ENCODE measurements around the gene ZFYVE21.

The ZFYVE21 gene

DNA sequence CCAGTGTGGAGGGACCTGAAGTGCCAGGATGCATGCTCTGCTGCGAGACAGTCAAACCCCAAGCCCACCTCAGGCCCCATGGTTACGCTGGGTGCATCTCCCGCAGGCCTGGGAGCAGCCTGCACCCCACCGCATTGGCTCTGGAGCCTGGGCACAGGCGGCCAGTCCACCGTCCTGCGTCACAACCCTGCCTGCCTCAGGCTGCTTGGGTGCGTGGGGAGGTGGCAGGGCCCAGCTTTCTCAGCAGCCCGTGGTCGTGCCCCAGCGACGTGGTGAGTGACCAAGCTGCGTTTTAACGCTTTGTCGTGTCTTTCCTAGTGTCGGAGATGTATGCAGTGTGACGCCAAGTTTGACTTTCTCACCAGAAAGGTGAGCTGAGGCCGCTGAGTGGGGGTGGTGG, 10.9 kb downstream of the ZFYVE21 start:
- no peak for DNase-seq

DNA sequence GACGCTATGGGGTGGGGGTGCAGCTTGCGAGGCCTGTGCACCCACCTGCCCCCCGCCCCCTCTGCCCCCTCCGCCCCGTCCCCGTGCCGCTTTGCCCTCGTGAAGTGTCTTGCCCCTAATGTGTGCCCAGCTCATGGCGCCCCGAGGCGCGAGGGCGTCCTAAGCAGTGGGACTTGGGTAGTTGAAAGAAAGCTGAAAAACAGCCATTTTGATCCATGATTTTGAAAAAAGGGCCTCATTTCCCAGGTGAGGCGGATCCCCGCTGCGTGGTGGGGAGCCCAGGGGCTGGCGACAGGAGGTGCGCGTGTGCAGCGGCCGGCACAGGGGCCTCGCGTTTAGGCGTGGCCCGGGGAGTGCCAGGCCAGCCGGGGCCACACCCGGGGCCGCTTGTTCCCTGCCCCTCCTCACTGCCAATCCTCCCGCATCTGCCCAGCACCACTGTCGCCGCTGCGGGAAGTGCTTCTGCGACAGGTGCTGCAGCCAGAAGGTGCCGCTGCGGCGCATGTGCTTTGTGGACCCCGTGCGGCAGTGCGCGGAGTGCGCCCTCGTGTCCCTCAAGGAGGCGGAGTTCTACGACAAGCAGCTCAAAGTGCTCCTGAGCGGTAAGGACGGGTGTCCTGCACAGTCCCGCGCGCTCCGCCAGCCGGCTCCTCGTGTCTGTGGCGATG, 11.8 kb downstream of the ZFYVE21 start:
- DNase-seq: no peak

DNA sequence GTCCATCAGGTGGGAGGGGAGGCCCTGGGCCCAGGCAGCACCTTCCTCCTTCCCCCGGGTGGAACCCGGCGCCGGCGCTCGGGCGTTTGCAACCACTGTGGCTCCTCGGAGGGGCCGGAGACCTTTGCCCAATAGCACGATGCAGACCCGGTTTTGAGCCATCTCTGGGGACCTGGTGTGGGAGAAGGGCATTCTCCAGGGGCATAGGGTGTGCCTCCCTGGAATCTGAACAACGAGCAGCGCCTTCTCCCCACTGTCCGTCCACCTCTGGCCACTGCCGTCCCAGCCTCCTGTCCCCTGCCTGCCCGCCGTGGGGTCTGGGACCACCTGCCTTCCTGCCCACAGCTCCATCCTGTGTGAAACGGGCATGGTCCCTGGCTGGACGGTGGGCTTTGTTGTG, 12.5 kb downstream of the ZFYVE21 start:
- DNase-seq: no peak

DNA sequence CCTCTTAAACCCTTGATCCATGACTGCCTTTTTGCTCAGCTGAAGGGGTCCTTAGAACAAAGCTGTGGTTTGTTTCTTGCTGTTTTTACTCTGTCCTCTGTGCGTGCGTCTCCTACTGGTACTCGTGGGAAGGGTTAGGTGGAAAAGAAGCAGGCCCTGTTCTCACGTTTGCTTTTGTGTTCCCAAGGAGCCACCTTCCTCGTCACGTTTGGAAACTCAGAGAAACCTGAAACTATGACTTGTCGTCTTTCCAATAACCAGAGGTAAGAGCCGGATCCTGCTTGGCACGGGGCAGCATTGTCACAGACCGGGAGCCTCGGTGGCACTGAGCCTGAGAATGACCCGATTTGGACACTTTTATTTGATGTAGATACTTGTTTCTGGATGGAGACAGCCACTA, 13.1 kb downstream of the ZFYVE21 start:
- DNase-seq: no peak

DNA sequence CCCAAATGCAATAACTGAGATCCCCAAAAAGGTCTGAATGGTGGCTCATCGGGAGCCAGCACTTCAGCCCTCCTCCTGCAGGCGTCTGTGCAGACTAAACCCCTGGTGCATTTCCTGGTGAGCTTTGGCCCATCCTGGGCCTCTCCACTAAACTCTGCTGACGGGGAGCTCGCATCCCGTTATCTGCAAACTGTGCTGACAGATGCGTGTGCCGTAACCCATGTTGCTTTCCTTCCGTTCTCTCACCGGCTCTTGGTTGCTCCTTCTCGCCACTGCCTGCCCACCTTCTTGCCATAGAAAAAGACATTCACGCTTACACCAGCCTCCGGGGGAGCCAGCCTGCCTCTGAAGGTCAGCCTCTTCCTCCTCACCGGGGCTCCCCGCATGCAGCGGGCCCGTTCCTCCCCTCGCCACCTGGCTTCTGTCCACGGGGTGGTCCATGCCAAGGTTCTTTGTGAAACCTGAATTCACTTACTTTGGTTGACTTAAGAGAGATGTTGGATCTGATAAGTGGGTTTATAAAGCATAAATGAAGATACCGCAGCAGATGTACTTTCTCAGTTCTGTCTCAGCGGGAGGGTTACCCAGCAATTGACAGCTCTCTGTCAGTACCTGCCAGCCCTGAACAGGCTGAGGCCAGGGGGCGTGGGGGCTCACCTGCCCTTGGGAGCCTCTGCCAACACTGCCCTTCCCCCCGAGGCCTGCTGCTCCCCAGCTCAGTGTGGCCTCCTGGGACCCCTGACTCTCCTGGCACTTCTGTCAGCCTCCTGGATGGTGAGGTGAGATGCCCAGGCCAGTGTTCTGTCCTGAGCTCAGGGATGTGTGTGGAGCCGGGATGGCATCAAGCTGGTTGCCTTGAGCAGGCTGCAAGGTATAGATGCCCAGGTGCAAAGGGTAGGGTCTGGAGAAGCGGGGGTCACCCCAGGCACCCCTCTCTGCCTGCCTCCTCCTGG, 14.2 kb downstream of the ZFYVE21 start:
- no peak for DNase-seq

DNA sequence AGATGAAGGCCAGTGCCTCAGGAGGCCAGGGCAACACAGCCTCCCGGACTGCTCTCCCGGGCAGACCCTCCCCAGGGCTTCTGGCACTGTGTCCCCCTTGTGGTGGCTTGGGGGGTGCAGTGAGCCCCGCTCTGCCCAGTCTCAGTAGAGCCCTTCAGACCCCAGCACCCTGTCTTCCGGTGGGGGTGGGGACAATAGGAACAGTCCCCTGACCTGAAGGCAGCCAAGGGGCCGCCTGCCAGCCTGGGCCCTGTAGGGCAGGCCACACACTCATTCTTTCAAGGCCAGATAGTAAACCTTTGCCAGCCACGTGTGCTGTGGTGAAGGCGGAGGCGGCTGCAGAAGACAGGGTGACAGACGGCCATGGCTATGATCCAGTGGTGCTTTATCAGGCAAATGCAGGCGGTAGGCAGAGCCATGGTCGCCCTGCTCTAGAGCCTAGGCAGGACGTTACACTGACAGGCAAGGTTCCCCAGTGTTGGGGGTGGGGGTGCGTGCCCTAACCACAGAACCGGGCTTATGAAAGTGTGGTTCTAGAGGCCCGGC, 15.0 kb downstream of the ZFYVE21 start:
- no peak for DNase-seq

DNA sequence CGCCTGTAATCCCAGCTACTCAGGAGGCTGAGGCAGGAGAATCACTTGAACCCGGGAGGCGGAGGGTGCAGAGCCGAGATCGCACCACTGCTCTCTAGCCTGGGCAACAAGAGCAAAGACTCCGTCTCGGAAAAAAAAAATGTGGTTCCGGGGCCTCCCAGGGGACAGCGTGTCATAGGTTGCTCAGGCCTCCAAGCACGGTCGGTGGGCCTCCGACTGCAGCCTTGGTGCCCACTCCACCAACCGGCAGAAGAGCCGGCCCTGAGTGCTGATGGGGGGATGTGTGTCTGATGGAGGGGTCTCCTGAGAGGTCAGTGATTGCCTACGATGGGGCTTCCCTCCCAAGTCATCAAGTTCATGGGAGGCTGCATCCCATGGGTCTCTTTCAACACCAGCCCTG, 15.9 kb downstream of the ZFYVE21 start:
- DNase-seq: no peak

DNA sequence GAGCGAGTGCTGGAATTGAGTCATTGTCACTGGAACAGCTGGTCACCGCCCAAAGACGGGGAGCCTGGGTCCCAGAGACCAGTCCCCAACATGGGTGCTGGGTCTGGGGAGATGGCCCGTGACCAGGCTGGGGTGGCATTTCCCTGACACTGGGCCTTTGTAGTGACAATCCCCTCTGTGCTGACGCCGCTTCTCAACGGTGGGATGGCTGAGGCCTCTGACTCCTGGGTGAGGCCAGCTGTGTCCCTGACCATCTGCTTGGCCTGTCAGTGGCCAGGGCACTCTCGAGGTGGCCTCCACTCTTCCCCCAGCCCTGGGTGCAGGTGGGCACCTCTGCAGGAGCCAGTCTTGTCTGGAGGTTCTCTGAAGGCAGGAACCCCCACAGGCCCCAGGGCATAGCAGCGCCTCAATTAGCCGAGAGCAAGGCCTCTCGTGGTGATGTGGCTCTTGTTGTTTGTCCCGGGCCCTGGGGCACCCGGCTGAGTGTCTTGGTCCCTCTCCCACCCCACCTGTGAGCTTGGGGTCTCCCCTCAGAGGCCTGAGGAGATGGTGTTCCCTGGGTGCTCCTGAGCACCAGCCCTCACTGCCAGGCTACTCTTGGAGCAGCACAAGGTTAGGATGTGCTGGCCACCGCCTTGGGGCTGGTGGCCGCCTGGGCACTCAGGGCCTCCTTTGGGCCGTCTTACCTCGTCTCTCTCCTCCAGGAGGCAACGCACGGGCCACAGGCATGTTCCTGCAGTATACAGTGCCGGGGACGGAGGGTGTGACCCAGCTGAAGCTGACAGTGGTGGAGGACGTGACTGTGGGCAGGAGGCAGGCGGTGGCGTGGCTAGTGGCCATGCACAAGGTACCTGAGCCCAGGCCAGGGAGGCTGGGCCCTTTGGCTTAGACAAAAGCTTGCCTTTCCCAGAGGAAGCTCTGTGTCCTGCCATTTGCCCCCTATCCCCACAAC, 16.6 kb downstream of the ZFYVE21 start:
- no peak for DNase-seq

DNA sequence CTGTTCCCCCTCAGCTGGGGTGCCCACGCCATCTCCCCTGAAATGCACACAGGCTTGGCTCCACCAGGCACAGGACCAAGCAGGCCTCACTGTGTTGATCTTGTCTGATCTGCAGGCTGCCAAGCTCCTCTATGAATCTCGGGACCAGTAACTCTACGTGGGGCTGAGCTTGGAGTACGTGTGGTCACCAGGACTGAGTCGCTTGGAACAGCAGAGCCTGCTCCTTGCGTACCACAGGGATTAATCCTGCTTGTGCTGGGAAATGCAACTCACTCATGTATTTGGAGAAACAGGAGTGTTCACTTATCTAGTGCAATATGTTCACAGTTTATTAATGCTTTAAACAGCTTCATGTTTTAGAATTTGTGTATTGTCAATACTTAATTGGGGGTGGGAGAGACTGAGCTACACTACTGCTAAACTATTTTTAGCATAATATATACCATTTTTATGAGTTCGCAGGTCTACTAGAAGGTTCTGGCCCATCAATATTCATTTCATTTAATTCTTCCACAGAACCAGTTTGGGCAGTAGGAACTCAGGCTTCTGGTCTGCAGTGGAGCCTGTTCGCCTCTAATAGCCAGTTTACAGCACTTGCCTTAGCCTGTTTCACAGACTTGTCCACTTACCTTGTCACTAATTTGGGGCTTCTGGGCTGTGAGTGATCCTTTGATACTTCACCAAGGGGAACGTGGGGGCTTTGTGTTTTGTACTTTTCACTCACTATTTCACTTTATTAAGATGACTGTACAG, 17.4 kb downstream of the ZFYVE21 start:
- no peak for DNase-seq

DNA sequence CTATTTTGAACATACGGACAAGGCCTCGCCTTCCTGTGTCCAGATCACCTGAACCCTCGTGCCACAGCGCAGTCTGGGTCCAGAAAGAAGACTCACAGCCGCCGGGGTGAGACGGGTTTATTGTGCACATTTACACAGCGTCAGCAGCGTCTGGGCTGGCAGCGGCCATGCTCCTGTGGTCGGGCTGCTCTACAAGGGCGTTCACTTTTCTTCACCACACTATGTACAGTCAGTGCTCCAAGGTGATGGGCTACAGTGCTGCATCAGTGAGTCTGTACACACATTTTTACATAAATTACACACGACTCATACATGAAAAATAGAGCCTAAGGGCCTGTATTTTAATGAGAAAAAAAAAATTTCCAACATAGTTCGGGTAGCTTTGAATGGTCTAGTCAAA, 18.0 kb downstream of the ZFYVE21 start:
- no peak for DNase-seq

DNA sequence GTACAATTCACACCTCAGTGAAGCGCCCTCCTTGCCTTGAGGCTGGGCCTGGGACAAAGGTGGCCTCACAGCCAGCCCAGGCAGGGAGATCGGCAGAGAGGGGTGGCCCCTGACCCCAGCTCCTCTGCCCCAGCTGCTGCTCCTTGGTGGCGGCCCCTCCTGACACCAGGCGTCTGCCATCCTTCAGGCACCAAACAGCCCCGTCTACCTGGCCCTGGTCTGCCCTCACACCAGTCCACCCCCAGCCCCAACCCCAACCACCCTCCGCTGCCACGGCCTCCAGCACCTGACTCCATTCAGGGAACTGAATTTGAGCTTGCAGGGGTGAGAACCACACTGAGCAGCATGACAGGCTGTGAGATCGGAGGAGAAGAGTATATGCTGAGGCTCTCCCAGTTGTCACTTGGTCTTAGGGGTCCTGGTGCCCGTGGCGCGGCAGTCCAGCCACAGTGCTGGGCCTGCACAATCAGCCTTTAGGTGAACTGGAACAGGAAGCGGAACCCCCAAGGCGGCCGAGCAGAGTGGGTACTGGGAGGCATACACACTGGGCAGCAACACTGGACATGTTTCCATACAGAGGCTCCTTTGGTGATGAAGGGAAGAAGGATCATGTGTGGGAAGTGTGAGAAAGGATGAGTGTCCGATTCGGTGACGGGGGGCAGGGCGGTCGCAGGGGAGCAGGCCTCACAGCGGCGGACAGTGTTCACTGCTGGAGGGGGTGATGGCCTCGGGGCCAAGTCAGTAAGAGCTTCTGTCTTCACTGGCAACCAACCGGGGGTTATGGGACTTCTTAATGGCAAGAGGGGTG, 18.7 kb downstream of the ZFYVE21 start:
- no peak for DNase-seq

DNA sequence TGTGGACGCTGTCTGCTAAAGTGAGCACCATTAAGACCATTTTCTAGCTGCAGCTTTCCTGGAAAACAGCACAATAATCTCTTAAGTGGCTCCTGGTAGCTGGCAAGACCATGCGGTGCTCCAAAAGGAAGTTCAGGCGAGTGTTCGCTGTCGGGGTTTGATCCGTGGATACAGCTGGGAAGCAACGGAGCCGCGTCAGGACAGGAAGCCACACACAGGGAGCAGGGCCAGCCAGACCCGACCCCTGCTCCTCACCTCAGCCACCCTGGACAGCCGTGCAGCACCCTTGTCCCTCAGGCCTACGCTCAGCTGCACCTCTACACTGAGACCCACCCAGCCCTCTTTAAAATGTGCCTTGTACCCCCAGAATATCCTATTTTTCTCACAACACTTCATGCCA, 19.4 kb downstream of the ZFYVE21 start:
- no peak for DNase-seq

DNA sequence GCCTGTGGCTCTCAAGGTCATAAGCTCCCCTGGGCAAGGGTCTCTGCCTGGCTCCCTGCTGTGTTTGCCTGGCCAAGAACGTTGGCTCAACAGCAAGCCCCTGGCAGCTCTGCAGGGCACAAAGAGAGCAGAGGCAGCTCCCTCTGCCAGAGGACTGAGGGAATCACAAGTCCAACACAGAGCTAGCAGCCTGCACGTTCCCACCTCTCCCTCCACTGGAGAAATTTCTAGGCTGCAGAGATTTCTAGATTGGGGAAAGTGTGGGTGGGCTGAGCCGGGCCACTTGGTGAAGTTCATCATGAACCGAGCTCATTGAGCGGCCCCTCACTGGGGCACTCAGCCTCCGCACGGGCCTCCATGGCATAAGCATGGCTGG, 19.8 kb downstream of the ZFYVE21 start:
- DNase-seq: no peak

DNA sequence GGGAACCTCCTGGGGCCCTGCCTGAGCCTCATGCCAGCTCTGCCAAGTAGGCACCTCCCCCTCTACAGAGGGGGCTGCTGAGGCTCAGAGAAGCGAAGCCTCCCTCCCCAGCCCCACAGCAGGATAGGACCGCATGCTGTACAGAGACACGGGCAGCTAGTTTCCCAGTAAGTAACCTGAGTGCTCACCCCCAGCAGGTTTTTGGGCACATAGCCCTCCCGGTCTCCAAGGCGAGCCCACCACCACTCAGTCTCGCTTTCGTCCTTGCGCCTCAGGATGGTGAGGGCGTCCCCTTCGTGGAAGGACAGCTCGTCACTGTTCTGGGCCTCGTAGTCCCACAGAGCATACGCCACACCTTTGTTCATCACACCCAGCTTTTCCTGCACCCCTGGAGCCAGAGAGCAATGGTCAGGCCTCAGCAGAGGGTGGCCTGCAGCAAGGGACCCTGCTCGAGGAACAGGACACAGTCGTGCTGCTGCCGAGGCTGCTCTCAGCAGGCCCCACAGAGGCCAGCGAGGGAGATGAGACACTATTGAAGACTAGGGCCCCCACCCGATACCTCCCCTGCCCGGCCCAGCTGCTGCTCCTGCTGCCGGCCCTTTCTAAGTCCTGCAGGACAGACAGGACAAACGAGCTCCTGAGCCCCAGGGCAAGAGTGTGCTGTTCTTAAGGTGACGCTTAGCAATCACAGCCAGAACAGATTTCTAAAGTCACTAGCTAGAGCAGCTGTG, 20.4 kb downstream of the ZFYVE21 start:
- DNase-seq: no peak

DNA sequence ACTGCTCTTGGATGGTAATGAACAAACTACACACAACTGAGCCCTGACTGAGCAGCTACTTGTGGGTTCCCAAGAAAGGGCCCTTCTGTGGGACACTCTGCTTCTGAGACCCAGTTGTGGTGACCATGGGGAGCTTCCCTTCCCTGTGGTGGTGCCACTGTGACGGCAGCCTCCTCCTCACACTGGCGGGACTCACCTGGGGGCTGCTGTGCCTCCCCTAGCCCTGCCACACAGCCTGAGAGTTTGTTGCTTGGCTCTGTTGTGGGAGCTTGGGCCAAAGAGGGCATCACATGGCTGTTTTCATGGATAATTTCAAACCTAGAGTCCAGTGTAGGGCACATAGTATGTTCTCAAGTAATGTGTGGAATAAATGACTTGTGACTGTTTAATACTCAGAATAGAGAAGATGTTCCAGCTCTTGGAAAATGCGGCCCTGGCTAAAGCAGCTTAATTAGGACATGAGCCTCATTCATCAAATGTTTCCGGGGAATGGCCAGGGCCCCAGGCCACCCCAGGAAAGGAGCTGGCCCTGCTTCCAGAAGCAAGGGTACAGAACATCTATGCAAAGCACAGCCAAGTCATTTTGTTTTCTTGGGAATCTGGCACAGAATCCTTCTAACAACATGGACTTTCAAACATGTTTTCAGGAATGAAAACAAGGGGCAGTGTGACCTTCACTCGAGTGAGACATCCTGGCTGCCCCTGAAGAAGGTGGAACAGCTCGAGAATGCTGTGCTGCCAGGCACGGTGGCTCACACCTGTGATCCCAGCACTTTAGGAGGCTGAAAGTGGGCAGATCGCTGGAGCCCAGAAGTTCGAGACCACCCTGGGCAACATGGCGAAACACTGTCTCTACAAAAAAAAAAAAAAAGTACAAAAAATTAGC, 21.2 kb downstream of the ZFYVE21 start:
- DNase-seq: no peak

DNA sequence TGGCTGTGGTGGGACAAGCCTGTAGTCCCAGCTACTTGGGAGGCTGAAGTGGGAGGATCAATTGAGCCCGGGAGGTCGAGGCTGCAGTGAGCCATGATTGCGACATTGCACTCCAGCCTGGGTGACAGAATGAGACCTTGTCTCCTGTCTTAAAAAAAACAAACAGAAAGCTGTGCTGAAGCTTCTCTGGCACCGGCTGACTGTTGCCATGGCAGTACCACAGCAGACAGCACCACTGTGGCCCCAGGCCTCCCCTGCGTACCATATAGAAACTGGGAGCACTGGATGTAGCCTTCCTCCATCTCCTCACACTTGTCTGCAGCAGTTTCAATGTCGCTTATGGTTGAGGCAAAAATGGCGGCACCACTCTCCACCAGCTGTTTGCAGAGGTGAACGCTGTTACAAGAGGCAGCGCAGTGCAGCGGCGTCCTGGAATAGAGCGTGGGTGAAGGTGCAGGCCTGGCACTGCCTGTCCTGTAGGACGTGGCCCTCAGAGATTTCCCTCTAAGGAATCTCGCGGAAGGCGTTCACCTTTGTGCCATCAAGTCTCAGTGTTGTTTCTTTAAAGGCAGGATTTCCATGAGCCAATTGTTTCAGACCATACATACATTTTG, 21.9 kb downstream of the ZFYVE21 start:
- DNase-seq: no peak

DNA sequence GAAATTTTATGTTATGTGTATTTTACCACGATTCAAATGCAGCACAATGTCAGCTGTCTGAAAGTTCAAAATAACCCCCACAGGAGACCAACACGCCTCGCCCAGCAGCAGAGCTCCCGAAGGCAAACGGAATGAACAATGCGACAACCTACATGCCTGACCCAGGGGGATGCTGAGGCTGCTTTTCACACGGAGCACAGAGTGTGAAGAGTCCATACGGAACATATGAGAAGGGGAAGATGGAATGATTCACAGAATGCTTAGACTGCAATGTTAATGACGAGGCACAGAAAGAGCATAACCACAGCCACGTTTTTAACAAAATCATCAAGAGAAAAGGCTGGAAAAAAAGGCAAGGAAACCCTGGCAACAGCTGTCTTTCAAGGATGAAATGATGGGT, 22.6 kb downstream of the ZFYVE21 start:
- DNase-seq: no peak

DNA sequence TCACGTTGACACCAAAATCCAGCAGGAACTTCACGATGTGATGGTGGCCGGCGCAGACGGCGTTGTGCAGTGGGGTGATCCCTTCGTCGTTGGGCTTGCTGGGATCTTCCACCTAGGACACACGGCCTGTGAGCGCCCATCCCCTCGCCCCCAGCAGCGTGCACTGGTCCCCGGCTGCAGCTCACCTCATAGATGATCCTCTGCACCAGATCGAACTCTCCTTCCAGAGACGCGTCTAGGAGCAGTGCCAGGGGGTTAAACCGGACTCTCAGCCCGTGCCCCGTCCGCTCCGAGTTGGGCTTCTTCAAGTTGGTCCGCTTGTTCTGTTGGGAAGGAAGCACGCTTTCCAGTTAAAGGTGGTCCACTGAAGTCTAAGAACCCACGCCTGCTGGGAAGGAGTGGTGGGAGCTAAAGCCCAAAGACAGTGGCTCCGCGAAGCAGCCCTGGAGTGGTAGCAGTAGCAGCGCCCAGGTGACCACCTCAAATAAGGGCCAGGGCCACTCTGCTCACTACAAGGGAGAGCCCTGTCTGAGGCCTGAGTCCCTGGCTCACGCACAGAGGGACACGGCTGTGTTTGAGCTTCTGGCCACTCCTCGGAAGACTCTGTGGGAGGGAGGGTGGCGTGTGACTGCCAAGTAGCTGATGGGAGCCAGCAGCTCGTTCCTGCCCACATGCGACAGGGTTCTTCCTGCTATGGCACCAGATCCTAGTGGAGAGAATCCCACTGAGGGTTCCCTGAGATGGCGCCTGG, 23.3 kb downstream of the ZFYVE21 start:
- DNase-seq: no peak
